Measurements from ENCODE around the gene SEPTIN11. TPM values are rescaled to one million over a fixed set of nuclear protein-coding genes. Genes with fewer than 3 reads are reported as not detected.

Gene SEPTIN11
- total and polyA plus RNA-seq, 2 of the 8 experiments (the other 6 are each of a cell fraction or from before 2014, with no cell fraction given), result 32.2 to 110 TPM

DNA sequence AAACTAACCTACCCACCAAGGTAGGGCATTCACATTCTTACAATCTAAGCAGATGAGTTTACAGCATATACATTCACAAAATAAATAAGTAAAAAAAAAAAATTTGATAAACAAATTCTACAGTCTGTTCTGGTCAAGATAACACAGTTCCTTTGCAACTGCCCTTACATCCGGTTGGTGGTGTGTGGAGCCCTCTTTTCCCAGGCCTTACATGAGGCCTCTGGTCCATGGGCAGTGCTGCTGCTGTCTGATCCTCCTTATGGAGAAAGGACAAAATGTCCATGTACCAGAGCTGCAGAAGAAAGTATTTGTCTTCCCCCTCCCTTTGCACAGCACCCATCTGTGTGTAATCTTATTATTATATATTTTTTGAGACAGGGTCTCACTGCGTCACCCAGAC, 2.2 kb upstream of the SEPTIN11 start:
- no peak overlapping the region for H2AFZ ChIP-seq (ENCODE audit: low read length)
- no peak overlapping the region for H3K27ac ChIP-seq (ENCODE audit: low read depth, low read length)
- no peak overlapping the region for H3K18ac ChIP-seq (ENCODE audit: extremely low read depth, low read length)
- no peak overlapping the region for H3K9ac ChIP-seq (replicated peaks in 1 of 4; ENCODE audit: extremely low read depth in 1 of 4, low read depth in 3 of 4, low read length in 3 of 4)
- FAIRE-seq (no peak), DNase-seq (ENCODE audit: low read depth in 1 of 2, low spot score in 2 of 2) (no peak)
- H3K4me3 ChIP-seq (ENCODE audit: extremely low read depth in 1 of 4, insufficient read depth in 2 of 4, low read depth in 3 of 4, low read length in 4 of 4), result no peak overlapping the region
- no peak overlapping the region for H4K5ac ChIP-seq (ENCODE audit: insufficient read length, low read depth, low read length)
- H2BK5ac ChIP-seq (ENCODE audit: low read depth, low read length), result no peak overlapping the region
- H4K20me1 ChIP-seq (replicated peaks in 1 of 2; ENCODE audit: control insufficient read depth in 1 of 2, insufficient read depth in 2 of 2, low read length in 2 of 2), result peaks cover 0 to 1% of the 10 kb centered on the region in 2 experiments
- no peaks in the 10 kb centered on the region for H3K9me3 ChIP-seq (ENCODE audit: insufficient read depth in 2 of 2, low read depth in 1 of 2, low read length in 1 of 2)
- no peaks in the 10 kb centered on the region for H3K79me1 ChIP-seq (ENCODE audit: low read depth, low read length)
- no peak overlapping the region for H3K14ac ChIP-seq (ENCODE audit: insufficient read length)
- H3K36me3 ChIP-seq (ENCODE audit: control insufficient read depth in 2 of 4, insufficient read depth in 4 of 4, low read length in 3 of 4), result no peaks in the 10 kb centered on the region
- no peak overlapping the region for H3K23ac ChIP-seq (ENCODE audit: insufficient read length)
- peaks cover 0 to 6% (median 4%) of the 10 kb centered on the region in 4 experiments; a peak in 4 of 7 replicates for H3K4me1 ChIP-seq (replicated peaks in 1 of 4; ENCODE audit: control insufficient read depth in 3 of 4, insufficient read depth in 4 of 4, low read length in 3 of 4)
- ChIA-PET CTCF (ENCODE audit: partially characterized antibody) (interaction anchor here (0.6 to 2.2 kb wide), 5 partner anchors 14 to 351 kb away, joined by 3 to 5 read pairs (median 3); no protein-coding TSS in a partner anchor), POLR2A (ENCODE audit: partially characterized antibody) (interaction anchor here (0.6 to 1.5 kb wide), 7 partner anchors 10 to 116 kb away, joined by 3 to 4 read pairs (median 3); no protein-coding TSS in a partner anchor)
- peaks cover 21% of the 10 kb centered on the region for H3K23me2 ChIP-seq (ENCODE audit: low read depth, low read length)
- H3K79me2 ChIP-seq (ENCODE audit: control insufficient read depth in 1 of 2, insufficient read depth in 2 of 2, low read length in 2 of 2), result peaks cover 0 to 13% of the 10 kb centered on the region in 2 experiments; a peak in 2 of 4 replicates
- H4K91ac ChIP-seq (replicated peaks; ENCODE audit: insufficient read length, low read length), result no peak overlapping the region
- WGBS, 2 experiments (ENCODE audit: extremely low coverage in 1 of 2, insufficient coverage in 1 of 2, insufficient read length in 1 of 2, insufficient replicate concordance in 2 of 2, low coverage in 1 of 2, low lambda C conversion rate in 2 of 2, missing lambda C conversion rate in 1 of 2), result 81% methylated on average over 2 of the region's 2 CpGs; no CpG with 5 or more reads in 1 of the 2 experiments
- no peak overlapping the region for H2BK12ac ChIP-seq (ENCODE audit: low read depth, low read length)
- no peak for TF ChIP-seq NRF1 (IDR thresholded peaks at IDR 0.05; ENCODE audit: low read depth, low read length)
- TF ChIP-seq RAD21 (IDR thresholded peaks at IDR 0.05 in 1 of 2, conservative IDR thresholded peaks at IDR 0.05 in 1 of 2; ENCODE audit: low read depth in 2 of 2, low read length in 2 of 2), result peak; percentile 12 to 34; a peak in 1 of 4 replicates
- no peak for TF ChIP-seq BCL11A (IDR thresholded peaks at IDR 0.05; ENCODE audit: low read depth in 2 of 2, low read length in 2 of 2)
- H4K8ac ChIP-seq (ENCODE audit: extremely low read depth, insufficient read depth, low read length), result no peak overlapping the region
- H2BK15ac ChIP-seq (ENCODE audit: low read length), result no peak overlapping the region
- no peak overlapping the region for H2AK5ac ChIP-seq (ENCODE audit: low read depth, low read length)
- H3K27me3 ChIP-seq (replicated peaks in 1 of 4; ENCODE audit: control insufficient read depth in 3 of 4, extremely low read depth in 1 of 4, insufficient read depth in 3 of 4, low read length in 3 of 4), result peaks cover 0 to 13% (median 10%) of the 10 kb centered on the region in 4 experiments; a peak in 5 of 7 replicates
- H3K4ac ChIP-seq (replicated peaks; ENCODE audit: insufficient read length, low read depth, low read length), result no peak overlapping the region
- no peak overlapping the region for H3K56ac ChIP-seq (replicated peaks; ENCODE audit: insufficient read length, low read depth, low read length)
- no peak overlapping the region; a peak in 1 of 4 replicates for H3K4me2 ChIP-seq (ENCODE audit: insufficient read depth in 1 of 2, low read depth in 2 of 2, low read length in 2 of 2)
- no peak overlapping the region for H2BK20ac ChIP-seq (ENCODE audit: low read length)
- no peak overlapping the region for H2BK120ac ChIP-seq (replicated peaks; ENCODE audit: low read depth, low read length)
